SKM-1 (cell line): Measurements from ENCODE around the gene ERRFI1.

Source experiments
- DNase-seq: peaks from one replicate; lab custom pipeline; 2025; ENCODE audit not compliant: unreplicated experiment; lab: John Stamatoyannopoulos, UW

ERRFI1 gene

DNA sequence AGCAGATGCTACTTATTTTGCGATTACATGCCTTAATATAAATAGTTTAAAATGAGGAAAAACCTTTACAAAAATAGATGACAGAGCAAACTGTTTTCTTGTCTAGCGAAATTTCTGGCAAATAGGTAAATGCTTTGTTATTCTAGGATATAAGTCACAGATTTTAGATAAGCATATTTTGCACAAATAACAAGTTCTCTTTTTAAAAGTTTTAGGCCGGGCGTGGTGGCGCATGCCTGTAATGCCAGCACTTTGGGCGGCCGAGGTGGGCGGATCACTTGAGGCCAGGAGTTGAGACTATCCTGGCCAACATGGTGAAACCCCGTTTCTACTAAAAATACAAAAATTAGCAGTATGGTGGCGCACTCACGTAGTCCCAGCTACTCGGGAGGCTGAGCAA is 20.3 kb upstream of the ERRFI1 start:
- DNase-seq, result no peak

DNA sequence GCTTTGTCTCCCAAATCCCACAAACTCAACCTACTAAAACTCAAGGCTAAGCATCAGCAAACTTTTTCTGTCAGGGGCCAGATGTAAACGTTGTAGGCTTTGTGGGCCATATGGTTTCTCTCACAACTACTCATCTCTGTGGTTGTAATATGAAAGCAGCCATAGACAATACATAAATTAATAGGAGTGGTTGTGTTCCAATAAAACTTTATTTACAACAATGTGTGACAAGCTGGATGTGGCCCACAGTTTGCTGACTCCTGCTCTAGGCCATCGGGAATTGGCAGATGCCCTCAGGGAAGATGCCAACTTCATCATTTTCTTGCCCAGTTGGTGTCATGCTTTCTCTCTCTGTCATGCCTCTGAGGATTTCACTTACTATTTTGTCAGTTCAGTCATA is 17.5 kb upstream of the ERRFI1 start:
- no peak for DNase-seq

GRCh38 chr1:8042134-8042533 is 16.0 kb upstream of the ERRFI1 start:
- DNase-seq, result no peak

- no peak for DNase-seq
Measured at GRCh38 chr1:8040586-8040985, 14.5 kb upstream of the ERRFI1 start.

GRCh38 chr1:8039071-8039470 is 13.0 kb upstream of the ERRFI1 start:
- no peak for DNase-seq

DNA sequence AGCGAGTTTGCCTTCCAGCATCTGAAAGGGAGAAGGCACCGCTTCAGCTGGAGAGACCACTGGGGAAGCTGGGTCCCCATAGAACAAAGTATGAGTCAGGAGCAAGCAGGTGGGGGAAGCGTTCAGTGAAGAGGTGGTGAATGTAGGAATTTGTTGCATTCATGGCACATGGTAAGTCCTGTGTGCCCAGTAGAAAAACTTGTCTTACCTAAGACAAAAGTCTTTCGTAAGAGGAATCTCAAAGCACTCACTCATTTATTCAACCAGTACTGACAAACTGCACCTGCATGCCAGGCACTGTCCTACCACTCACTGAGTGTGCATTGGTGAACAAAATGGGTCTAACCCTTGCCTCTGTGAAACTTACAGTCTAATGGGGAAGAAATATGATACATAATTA is 9.2 kb upstream of the ERRFI1 start:
- no peak for DNase-seq

GRCh38 chr1:8033322-8033721 is 7.2 kb upstream of the ERRFI1 start:
- no peak for DNase-seq

GRCh38 chr1:8032366-8032910 is 6.3 kb upstream of the ERRFI1 start:
- DNase-seq, result no peak

GRCh38 chr1:8031176-8031785 is 5.2 kb upstream of the ERRFI1 start:
- no peak for DNase-seq

GRCh38 chr1:8028571-8028910 is 2.4 kb upstream of the ERRFI1 start:
- DNase-seq, result no peak

DNA sequence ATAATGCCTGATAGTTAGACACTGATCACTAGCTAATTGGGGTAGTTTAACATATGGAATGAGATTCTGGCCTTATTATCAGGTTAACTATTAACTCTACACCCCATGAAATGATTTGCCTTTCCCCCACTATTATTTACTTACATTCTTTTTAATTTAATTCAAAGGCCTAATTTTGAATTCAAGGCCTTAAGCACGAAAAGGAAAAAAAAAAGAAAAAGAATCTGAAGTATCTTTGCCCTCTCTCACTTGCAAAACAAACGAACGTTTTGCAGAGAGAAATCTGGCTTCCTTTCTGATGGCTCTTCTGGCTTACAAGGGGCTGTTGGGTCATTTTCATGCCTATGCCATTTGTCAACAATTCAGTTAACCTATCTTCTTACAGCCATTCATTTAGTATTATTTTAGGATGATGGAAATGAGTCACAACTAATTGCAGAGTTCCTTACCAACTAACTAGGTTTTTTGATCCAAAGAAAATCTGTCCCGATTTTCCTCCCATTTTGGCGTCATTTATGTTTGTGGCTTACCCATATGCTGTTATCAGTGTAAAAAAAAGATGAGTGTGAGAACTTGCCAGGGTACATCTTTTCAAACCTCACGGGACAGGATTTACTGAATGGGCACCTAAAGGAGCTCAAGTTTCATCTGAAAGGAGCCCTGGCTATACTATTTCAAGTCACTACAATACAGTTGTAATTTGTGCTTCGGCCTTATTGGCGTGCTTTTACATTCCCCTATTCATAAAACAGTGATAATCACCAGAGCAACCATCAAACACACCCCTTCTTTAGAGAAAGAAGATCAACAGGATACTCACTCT is 1.9 kb upstream of the ERRFI1 start:
- no peak for DNase-seq

- DNase-seq, result no peak
Measured at GRCh38 chr1:8026976-8027747, 1.1 kb upstream of the ERRFI1 start.

GRCh38 chr1:8025671-8026144 is 401 bp downstream of the ERRFI1 start:
- no peak for DNase-seq

DNA sequence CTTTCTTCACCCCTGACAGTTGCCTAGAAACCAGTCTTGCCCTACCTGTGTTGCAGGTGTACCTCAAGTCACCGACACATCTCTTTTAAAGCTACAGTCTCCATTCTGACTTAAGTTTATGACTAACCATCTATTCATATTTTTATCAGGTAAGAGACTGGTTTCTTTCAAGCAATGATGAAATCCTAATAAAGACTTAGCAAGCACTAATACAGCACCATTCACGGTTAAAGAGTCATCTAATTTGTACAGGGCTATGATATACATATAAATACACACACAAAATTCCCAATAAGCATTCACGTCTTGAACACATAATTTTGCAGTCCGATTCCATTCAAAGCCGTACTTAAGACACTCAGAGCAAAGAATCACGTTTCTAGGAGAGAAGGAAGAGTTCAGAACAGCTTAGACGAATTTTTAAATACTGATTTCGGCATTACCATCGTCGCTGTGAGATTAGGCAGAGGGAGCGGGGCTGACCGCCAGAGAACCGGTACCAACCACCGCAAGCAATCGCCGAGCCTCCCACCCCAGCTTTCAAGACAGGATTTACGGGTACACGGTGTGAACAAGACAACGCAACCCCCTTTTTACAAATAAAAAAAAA is 943 bp downstream of the ERRFI1 start:
- no peak for DNase-seq

- DNase-seq, result no peak
Measured at GRCh38 chr1:8024329-8024728, 1.8 kb downstream of the ERRFI1 start.

GRCh38 chr1:8023995-8024313 is 2.2 kb downstream of the ERRFI1 start:
- no peak for DNase-seq

DNA sequence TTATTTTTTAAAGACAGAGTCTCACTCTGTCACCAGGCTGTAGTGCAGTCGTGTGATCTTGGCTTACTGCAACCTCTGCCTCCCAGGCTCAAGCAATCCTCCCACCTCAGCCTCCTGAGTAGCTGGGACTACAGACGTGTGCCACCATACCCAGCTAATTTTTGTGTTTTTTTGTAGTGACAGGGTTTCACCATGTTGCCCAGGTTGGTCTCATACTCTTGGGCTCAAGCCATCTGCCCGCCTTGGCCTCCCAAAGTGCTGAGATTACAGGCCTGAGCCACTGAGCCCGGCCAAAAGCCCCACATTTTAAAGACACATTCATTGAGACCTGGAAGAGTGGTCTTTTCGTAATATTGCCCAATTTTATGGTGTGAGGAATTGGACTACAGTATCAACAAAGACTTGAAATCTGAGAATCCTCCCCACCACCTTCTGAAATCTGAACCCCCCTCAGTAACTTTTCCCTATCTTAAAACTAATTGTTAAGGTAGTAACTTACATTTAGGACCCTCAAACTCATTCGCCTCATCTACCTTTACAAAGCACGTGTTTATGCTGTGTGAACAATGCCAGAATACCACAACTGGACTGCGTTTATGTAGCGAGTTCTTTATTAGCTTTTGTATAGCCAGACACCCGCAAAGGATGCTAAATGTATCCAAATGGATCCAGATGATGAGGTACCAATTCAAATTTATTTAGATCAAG is 2.7 kb downstream of the ERRFI1 start:
- no peak for DNase-seq

DNA sequence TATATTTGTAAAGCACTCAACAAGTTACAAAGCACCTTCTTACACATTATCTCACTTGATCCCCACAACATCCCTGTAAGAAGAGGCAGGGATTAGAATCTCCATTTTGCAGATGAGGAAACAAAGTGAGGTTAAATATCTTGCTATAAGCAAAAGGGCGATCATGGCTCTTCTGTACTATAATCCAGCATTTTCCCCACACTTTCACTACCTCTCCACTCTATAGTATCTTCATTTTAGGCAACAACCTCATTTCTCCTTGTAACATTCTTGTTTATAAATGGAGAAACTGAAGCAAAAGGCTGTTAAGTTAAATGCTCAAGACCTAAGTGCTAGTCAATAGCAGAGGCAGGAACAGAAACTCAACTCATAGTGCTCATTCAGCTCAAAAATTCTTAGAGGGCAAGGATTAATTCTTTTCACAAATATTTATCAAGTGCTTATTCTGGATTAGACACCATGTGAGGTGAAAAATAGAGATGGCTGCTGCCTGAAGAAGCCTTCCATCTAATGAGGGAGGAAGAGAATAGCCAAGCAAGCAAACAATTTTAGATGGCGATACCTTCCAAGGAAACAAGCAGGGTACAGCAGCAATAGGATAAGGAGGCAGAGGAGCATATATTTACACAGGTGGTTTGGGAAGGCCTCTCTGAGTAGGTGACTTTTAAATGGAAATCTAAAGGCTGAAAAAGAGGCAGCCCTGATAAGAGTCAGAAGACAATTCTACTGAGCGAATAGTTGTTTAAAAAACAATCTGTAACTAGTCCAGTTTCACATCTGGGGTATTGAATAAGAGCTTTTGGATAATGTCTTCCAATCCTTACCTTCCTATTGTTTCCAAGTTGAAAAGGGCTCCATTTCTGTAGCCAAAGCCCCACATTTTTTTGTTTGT is 3.5 kb downstream of the ERRFI1 start:
- no peak for DNase-seq

DNA sequence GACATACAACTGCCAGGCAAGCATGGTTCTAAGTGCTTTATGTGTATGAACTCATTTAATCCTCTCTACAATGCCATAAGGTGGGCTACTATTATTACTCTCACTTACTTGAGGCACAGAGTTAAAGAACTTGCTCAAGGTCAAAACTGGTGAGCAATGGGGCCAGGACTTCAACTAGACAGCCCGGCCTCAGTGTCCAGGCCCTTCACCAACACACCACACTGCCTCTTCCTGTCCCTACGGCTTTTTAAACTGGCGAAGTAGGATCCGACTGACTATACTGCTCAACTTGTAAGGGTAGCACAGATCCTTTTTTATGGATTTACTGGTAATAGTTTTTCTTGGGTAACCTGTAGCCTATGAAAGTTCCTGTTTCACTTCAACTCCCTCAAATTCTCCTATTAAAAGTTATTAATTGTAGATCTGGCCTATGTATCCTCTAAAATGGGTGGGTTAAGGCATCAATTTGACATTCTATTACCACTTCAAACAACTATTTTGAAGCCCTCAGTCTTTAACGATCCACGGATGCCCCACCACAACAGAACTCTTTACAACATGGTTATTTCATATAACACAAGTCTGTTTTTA is 4.3 kb downstream of the ERRFI1 start:
- DNase-seq, result no peak
